ENCODE data around the gene LUM. TPM values are rescaled to one million over a fixed set of nuclear protein-coding genes. Genes with fewer than 3 reads are reported as not detected.

The LUM gene, protein sequence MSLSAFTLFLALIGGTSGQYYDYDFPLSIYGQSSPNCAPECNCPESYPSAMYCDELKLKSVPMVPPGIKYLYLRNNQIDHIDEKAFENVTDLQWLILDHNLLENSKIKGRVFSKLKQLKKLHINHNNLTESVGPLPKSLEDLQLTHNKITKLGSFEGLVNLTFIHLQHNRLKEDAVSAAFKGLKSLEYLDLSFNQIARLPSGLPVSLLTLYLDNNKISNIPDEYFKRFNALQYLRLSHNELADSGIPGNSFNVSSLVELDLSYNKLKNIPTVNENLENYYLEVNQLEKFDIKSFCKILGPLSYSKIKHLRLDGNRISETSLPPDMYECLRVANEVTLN
- total RNA-seq, result 0.29 and 0.69 TPM in 2 replicates

DNA sequence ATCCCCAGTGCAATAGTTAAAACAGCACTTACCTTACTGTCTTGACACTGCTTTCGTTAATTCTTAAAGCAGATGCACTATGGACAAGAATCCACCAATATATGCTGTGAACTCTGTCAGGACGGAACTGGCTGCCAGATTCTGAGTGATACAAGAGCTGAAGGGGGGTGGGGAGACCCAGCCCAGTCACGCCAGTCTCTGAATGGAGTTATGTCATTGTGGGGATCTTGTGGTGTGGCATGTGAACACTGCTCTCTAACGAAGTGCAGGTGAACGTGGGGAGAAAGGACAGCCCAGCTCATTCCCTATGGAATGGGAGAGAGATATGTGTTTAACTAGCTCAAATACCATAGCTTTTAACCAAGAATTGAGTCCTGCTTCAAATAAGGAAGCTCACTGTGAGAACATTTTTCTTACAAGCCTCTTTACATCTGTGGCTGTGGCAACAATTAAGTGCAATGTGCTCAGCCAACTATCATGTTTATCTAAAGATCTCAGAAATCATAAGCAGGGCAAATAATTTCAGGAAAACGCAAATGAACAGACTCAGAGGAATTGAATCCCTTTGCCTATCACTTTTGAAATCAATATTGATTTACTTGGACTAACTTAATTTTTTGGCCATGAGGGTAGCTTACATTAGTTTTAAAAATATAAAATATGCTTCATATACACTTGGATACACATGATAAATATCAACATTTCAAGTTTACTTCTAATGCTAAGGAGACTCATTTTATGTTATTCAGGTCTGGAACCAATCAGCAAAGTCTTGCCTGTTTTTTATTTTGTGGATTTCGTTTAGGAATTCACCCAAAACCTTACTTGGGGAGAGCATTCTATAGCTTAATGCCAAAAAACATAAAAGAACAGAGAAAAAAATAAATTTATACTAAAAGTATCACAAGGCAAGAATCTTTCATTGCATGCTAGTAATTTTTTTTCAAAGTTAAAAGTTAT is at the start of gene LUM:
LUM (minus strand) TSS at position 129 of the 960 bp plus-strand sequence. CDS start 2,515 bp downstream, outside the sequence.
- TF ChIP-seq, protein P1, sequence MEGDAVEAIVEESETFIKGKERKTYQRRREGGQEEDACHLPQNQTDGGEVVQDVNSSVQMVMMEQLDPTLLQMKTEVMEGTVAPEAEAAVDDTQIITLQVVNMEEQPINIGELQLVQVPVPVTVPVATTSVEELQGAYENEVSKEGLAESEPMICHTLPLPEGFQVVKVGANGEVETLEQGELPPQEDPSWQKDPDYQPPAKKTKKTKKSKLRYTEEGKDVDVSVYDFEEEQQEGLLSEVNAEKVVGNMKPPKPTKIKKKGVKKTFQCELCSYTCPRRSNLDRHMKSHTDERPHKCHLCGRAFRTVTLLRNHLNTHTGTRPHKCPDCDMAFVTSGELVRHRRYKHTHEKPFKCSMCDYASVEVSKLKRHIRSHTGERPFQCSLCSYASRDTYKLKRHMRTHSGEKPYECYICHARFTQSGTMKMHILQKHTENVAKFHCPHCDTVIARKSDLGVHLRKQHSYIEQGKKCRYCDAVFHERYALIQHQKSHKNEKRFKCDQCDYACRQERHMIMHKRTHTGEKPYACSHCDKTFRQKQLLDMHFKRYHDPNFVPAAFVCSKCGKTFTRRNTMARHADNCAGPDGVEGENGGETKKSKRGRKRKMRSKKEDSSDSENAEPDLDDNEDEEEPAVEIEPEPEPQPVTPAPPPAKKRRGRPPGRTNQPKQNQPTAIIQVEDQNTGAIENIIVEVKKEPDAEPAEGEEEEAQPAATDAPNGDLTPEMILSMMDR (conservative IDR thresholded peaks at IDR 0.05; ENCODE audit: low read depth, low read length), result no peak
- H3K4me3 ChIP-seq (ENCODE audit: low read depth, low read length), result no peak within 1 kb of the TSS
- no peak for DNase-seq (ENCODE audit: low read depth)

DNA sequence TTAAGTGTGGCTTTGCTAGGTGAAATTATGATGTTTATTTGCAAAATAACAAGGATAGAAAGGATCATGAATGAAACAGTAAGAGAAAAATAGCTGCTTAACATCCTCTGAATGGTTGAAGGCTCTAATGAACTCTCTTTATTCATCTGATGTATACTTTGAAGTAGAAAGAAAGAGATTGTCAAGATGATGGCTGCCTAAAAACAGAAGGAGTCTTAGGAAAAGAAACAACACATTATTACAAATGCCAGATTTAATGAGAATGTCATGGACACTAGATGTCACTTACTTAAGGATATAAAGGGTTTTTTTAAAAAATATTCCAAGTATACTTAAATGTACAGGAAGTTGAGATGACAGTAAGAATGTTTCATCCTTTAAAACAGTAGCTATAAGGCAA is 49.7 kb upstream of the LUM start:
- no peak for DNase-seq (ENCODE audit: low read depth)
- TF ChIP-seq, protein P1 (conservative IDR thresholded peaks at IDR 0.05; ENCODE audit: low read depth, low read length), result no peak
- H3K4me3 ChIP-seq (ENCODE audit: low read depth, low read length), result no peak overlapping the region

DNA sequence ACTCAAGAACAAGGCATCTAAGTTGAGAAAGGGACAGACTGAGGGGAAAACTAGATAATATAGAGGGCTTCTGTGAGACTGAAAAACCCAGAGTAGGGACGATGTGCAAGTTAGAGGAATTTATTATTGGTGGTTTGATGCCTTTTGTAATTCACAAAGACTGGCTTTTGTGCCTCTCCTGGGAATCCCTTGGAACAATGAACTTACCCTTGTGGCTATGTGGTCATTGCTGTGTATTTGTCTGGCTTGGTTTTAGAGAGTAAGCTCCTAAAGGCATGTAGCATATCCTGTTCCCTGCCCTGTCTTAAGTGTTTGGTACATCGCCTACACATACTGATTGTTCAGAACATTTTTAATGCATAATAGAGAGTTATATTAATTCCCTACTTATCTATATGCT is 44.7 kb upstream of the LUM start:
- no peak overlapping the region for H3K4me3 ChIP-seq (ENCODE audit: low read depth, low read length)
- TF ChIP-seq, protein P1 (conservative IDR thresholded peaks at IDR 0.05; ENCODE audit: low read depth, low read length), result no peak
- no peak for DNase-seq (ENCODE audit: low read depth)

DNA sequence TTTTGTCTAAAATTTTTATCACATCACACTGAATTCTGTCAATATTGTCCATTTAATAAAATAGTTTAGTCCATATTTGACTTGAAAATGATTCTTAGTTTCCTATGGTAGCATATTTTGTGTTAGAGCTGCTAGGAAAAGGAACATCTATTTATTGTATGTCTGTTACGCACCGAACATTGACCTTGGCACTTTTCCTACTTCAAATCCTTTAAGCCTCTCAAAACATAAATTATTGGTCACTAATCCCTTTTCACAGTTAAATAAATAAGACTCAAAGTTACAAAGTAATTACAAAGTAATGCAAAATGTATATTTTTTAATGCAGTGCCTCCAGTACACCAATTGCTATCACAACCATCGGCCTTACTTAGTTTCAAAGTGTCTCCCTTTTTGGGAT is 42.8 kb upstream of the LUM start:
- H3K4me3 ChIP-seq (ENCODE audit: low read depth, low read length), result no peak overlapping the region
- TF ChIP-seq, protein P1 (conservative IDR thresholded peaks at IDR 0.05; ENCODE audit: low read depth, low read length), result no peak

DNA sequence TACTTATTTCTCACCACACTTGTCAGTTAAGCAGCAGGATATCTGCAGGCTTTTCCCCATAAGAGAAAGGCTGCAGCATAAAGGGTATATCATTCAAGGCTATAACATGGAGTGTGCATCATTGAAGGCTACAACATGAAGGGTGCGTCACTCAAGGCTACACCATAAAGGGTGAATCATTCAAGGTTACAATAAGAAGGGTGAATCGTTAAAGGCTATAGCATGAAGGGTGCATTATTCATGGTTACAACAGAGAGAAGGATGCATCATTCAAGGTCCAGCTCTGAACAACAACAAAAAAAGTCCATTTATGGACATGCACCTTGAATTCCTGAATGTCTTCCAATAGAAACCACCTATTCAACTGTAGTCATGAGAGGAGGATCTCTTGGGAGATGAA is 32.8 kb upstream of the LUM start:
- TF ChIP-seq, protein P1 (conservative IDR thresholded peaks at IDR 0.05; ENCODE audit: low read depth, low read length), result no peak
- H3K4me3 ChIP-seq (ENCODE audit: low read depth, low read length), result no peak overlapping the region
- DNase-seq (ENCODE audit: low read depth), result no peak

More for the DNA sequence above, 42.8 kb upstream of the LUM start:
- no peak for DNase-seq (ENCODE audit: low read depth)

DNA sequence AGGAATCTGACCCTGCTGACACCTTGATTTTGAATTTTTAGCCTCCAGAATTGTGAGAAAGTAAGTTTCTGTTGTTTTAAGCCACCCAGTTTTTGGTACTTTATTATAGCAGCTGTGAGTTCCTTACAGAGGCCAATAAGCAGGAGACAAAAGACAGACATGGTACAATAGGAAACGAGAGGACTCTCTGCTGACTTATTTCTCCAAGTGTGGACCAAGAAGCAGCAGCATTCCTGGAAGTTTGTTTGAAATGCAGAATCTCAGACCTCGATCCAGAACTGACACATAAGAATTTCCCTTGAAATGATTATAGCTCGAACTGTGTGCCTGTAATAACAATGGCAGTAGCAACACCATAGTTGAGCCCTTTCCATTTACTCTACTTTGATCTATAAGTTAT is 31.9 kb upstream of the LUM start:
- DNase-seq (ENCODE audit: low read depth), result no peak
- H3K4me3 ChIP-seq (ENCODE audit: low read depth, low read length), result no peak overlapping the region
- TF ChIP-seq, protein P1 (conservative IDR thresholded peaks at IDR 0.05; ENCODE audit: low read depth, low read length), result no peak

Data from epithelial cell of proximal tubule (primary cell).